Measurements from ENCODE around the gene PDCL3.

DNA sequence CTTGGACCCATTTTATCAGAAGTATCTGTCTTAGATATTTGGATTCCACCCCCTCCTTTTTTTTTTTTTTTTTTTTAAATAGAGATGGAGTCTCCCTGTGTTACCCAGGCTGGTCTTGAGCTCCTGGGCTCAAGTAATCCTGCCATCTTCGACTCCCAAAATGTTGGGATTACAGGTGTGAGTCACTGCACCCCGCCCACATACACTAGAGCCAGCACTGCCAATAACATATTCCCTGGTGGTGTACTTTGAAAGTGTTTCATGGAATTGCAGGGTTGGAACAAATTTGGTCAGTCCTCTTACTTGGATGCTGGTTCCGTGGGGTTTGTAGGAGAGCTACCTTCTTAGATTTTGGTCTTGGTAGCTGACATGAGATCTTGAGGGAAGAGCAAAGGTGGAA lies 15.0 kb downstream of the PDCL3 start:
- TF ChIP-seq, protein P1, sequence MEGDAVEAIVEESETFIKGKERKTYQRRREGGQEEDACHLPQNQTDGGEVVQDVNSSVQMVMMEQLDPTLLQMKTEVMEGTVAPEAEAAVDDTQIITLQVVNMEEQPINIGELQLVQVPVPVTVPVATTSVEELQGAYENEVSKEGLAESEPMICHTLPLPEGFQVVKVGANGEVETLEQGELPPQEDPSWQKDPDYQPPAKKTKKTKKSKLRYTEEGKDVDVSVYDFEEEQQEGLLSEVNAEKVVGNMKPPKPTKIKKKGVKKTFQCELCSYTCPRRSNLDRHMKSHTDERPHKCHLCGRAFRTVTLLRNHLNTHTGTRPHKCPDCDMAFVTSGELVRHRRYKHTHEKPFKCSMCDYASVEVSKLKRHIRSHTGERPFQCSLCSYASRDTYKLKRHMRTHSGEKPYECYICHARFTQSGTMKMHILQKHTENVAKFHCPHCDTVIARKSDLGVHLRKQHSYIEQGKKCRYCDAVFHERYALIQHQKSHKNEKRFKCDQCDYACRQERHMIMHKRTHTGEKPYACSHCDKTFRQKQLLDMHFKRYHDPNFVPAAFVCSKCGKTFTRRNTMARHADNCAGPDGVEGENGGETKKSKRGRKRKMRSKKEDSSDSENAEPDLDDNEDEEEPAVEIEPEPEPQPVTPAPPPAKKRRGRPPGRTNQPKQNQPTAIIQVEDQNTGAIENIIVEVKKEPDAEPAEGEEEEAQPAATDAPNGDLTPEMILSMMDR (IDR thresholded peaks at IDR 0.05) = no peak
- TF ChIP-seq EZH2 (IDR thresholded peaks at IDR 0.05; ENCODE audit: borderline replicate concordance, insufficient read depth, low read depth, low read length, poor library complexity, severe bottlenecking) = no peak

Data from B cell (primary cell).